ENCODE measurements around the gene CAPN1.

GRCh38 chr11:65243797-65244196, 62.1 kb downstream of the CAPN1 start:
- TF ChIP-seq CHD2 (IDR thresholded peaks at IDR 0.05; ENCODE audit: low read depth, low read length), result no peak
- TF ChIP-seq ZNF41 (CRISPR knock-in tag; conservative IDR thresholded peaks at IDR 0.05), result no peak
- no peak for TF ChIP-seq ESRRA (IDR thresholded peaks at IDR 0.05; ENCODE audit: borderline replicate concordance, low read depth)
- TF ChIP-seq CREB1 (IDR thresholded peaks at IDR 0.05), result no peak
- TF ChIP-seq CREB1 (CRISPR knock-in tag; IDR thresholded peaks at IDR 0.05), result no peak
- no peak for TF ChIP-seq EZH2 (IDR thresholded peaks at IDR 0.05; ENCODE audit: borderline replicate concordance, low read depth, low read length)
- TF ChIP-seq, protein P1, sequence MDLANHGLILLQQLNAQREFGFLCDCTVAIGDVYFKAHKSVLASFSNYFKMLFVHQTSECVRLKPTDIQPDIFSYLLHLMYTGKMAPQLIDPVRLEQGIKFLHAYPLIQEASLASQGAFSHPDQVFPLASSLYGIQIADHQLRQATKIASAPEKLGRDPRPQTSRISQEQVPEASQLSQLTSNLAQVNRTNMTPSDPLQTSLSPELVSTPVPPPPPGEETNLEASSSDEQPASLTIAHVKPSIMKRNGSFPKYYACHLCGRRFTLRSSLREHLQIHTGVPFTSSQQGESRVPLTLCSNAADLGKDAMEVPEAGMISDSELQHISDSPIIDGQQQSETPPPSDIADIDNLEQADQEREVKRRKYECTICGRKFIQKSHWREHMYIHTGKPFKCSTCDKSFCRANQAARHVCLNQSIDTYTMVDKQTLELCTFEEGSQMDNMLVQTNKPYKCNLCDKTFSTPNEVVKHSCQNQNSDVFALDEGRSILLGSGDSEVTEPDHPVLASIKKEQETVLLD (IDR thresholded peaks at IDR 0.05), result no peak

Measured in K562 (cell line).